ENCODE data around the gene CALN1. TPM values are rescaled to one million over a fixed set of nuclear protein-coding genes. Genes with fewer than 3 reads are reported as not detected.

CALN1 gene
- total and polyA plus RNA-seq, 2 of the 8 experiments (the other 6 are each of a cell fraction or from before 2014, with no cell fraction given) = 6.4 to 15.2 TPM

- Histone ChIP-seq H2BK120ac (replicated peaks; ENCODE audit: low read depth, low read length) (no peak overlapping the region), H2BK20ac (ENCODE audit: low read length) (no peak overlapping the region), H3K9me3 (ENCODE audit: insufficient read depth in 2 of 2, low read depth in 1 of 2, low read length in 1 of 2) (no peaks in the 10 kb centered on the region), H3K4me1 (replicated peaks in 1 of 4; ENCODE audit: control insufficient read depth in 3 of 4, insufficient read depth in 4 of 4, low read length in 3 of 4) (peaks cover 0 to 3% (median 0%) of the 10 kb centered on the region in 4 experiments; a peak in 1 of 7 replicates), H2BK12ac (ENCODE audit: low read depth, low read length) (no peak overlapping the region), H4K20me1 (replicated peaks in 1 of 2; ENCODE audit: control insufficient read depth in 1 of 2, insufficient read depth in 2 of 2, low read length in 2 of 2) (no peaks in the 10 kb centered on the region), H3K4me3 (ENCODE audit: extremely low read depth in 1 of 4, insufficient read depth in 2 of 4, low read depth in 3 of 4, low read length in 4 of 4) (no peak overlapping the region), H2BK5ac (ENCODE audit: low read depth, low read length) (no peak overlapping the region), H3K27ac (ENCODE audit: low read depth, low read length) (no peak overlapping the region), H4K91ac (replicated peaks; ENCODE audit: insufficient read length, low read length) (no peak overlapping the region), H3K27me3 (replicated peaks in 1 of 4; ENCODE audit: control insufficient read depth in 3 of 4, extremely low read depth in 1 of 4, insufficient read depth in 3 of 4, low read length in 3 of 4) (no peaks in the 10 kb centered on the region), H3K36me3 (ENCODE audit: control insufficient read depth in 2 of 4, insufficient read depth in 4 of 4, low read length in 3 of 4) (no peaks in the 10 kb centered on the region), H3K4ac (replicated peaks; ENCODE audit: insufficient read length, low read depth, low read length) (no peak overlapping the region), H3K79me2 (ENCODE audit: control insufficient read depth in 1 of 2, insufficient read depth in 2 of 2, low read length in 2 of 2) (no peaks in the 10 kb centered on the region), H3K79me1 (ENCODE audit: low read depth, low read length) (no peaks in the 10 kb centered on the region), H4K5ac (ENCODE audit: insufficient read length, low read depth, low read length) (no peak overlapping the region), H2BK15ac (ENCODE audit: low read length) (no peak overlapping the region), H3K18ac (ENCODE audit: extremely low read depth, low read length) (no peak overlapping the region), H3K14ac (ENCODE audit: insufficient read length) (no peak overlapping the region), H3K56ac (replicated peaks; ENCODE audit: insufficient read length, low read depth, low read length) (no peak overlapping the region), H2AK5ac (ENCODE audit: low read depth, low read length) (no peak overlapping the region), H2AFZ (ENCODE audit: low read length) (no peak overlapping the region), H3K4me2 (ENCODE audit: insufficient read depth in 1 of 2, low read depth in 2 of 2, low read length in 2 of 2) (no peak overlapping the region), H3K23me2 (ENCODE audit: low read depth, low read length) (no peaks in the 10 kb centered on the region), H3K9ac (replicated peaks in 1 of 4; ENCODE audit: extremely low read depth in 1 of 4, low read depth in 3 of 4, low read length in 3 of 4) (no peak overlapping the region), H3K23ac (ENCODE audit: insufficient read length) (no peak overlapping the region), H4K8ac (ENCODE audit: extremely low read depth, insufficient read depth, low read length) (no peak overlapping the region)
- FAIRE-seq (no peak), DNase-seq (ENCODE audit: low read depth in 1 of 2, low spot score in 2 of 2) (peak in 1 of 2 experiments; percentile 39)
- ChIA-PET POLR2A (ENCODE audit: partially characterized antibody) (interaction anchor here (0.7 kb wide), 1 partner anchor 120 kb away, joined by 3 read pairs; no protein-coding TSS in a partner anchor), CTCF (ENCODE audit: partially characterized antibody) (interaction anchor here (0.6 to 1.5 kb wide), 2 partner anchors 25 to 34 kb away, joined by 3 to 4 read pairs; no protein-coding TSS in a partner anchor)
- 93% methylated on average over 9 of the region's 9 CpGs; no CpG with 5 or more reads in 1 of the 2 experiments for WGBS, 2 experiments (ENCODE audit: extremely low coverage in 1 of 2, insufficient coverage in 1 of 2, insufficient read length in 1 of 2, insufficient replicate concordance in 2 of 2, low coverage in 1 of 2, low lambda C conversion rate in 2 of 2, missing lambda C conversion rate in 1 of 2)
Observed at GRCh38 chr7:71776726-71777125, 635.4 kb downstream of the CALN1 start.

Measured in H1 (cell line).